Measurements from ENCODE around the gene FUS. TPM values are rescaled to one million over a fixed set of nuclear protein-coding genes. Genes with fewer than 3 reads are reported as not detected.

FUS gene
- total and polyA plus RNA-seq, 2 of the 13 experiments (the other 11 are each of a cell fraction or from before 2014, with no cell fraction given): 68.1 to 168 TPM

DNA sequence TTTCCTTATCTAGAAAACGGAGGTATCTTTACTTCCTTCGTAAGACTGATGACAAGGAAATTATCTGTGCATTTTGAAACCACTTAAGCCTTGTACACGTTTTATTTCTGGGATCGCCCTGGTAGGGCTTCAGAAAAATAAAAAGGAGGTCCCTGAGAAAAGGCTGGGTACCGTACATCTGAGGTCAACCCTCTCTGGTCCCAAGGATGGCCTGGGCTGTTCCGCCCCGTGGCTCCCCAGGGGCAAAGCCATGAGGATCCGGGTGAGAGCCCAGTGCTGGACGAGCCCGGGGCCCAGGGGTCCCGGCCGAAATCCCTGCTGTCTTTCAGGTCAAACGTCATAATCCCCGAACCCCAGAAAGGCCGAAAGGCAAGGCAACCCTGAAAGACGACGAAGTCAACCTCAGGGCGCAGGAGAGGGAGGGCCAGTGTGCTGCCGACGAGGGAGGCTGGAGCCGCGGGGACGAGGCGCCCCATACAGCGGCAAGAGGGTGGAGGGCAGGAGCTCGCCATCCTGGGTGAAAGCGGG lies 656 bp upstream of the FUS start:
- WGBS (ENCODE audit: low lambda C conversion rate): 1% methylated on average over 15 of the region's 27 CpGs
- peak overlapping the region; percentile 90 for H3K4me2 ChIP-seq (ENCODE audit: low read depth, low read length)
- peak; percentile 1; the same call in 2 of the 3 replicates for ATAC-seq
- H3K27me3 ChIP-seq (ENCODE audit: control insufficient read depth in 1 of 2, insufficient read depth in 2 of 2, low read length in 2 of 2): no peaks in the 10 kb centered on the region; a peak in 1 of 5 replicates
- DNase-seq (ENCODE audit: low spot score): no peak
- H4K20me1 ChIP-seq (ENCODE audit: insufficient read depth, low read length): peaks cover 38% of the 10 kb centered on the region
- H3K9ac ChIP-seq (ENCODE audit: insufficient read depth, low read depth, low read length): peak overlapping the region; percentile 98
- FAIRE-seq: no peak
- intact Hi-C loops (cut with micrococcal nuclease; ENCODE audit: unreplicated experiment): no loop called here
- peak overlapping the region; percentile 8 for H2AFZ ChIP-seq (ENCODE audit: low read length)
- peaks cover 44% of the 10 kb centered on the region for H3K4me1 ChIP-seq (ENCODE audit: insufficient read depth, low read length)
- peak overlapping the region; percentile 94 for H3K27ac ChIP-seq (ENCODE audit: extremely low read length, insufficient read depth, low read length)
- ChIA-PET POLR2A (interaction anchor here (0.5 to 2.5 kb wide), 41 partner anchors 8 to 534 kb away, joined by 3 to 65 read pairs (median 6); partner anchors contain the start of genes ARMC5, HSD3B7, KAT8 and PYCARD), CTCF (ENCODE audit: low intra/inter-chr PET ratio, low total read pairs) (no interaction called here)
- peaks cover 14 to 26% of the 10 kb centered on the region in 2 experiments for H3K36me3 ChIP-seq (replicated peaks in 1 of 2; ENCODE audit: control insufficient read depth in 1 of 2, insufficient read depth in 2 of 2, low read length in 2 of 2)
- in situ Hi-C loops (cut with HindIII; ENCODE audit: extremely low pct_ligation_motif_present, low pct_unique_long_range_greater_than_20kb): no loop called here
- peaks cover 50% of the 10 kb centered on the region for H3K79me2 ChIP-seq (ENCODE audit: insufficient read depth, low read length)
- BruUV-seq (replicated peaks): no TSS peak
- peak overlapping the region; percentile 90 to 93 (median 93) for H3K4me3 ChIP-seq (replicated peaks in 1 of 3; ENCODE audit: insufficient read depth in 1 of 3, low read depth in 2 of 3, low read length in 3 of 3)
- no peaks in the 10 kb centered on the region for H3K9me3 ChIP-seq (ENCODE audit: low read length)
- TF ChIP-seq ZNF354B (CRISPR knock-in tag; IDR thresholded peaks at IDR 0.05) (peak; percentile 11; the same call in 1 of the 2 replicates), ZNF891 (CRISPR knock-in tag; IDR thresholded peaks at IDR 0.05) (no peak), PCBP1 (IDR thresholded peaks at IDR 0.05; ENCODE audit: borderline replicate concordance, low read depth, low read length) (peak; percentile 57; the same call in 1 of the 2 replicates), ZFYVE20 (CRISPR knock-in tag; IDR thresholded peaks at IDR 0.05; ENCODE audit: borderline replicate concordance, low read depth) (no peak), LCORL (IDR thresholded peaks at IDR 0.05) (no peak), LCORL (CRISPR knock-in tag; IDR thresholded peaks at IDR 0.05) (peak; percentile 29; the same call in 1 of the 2 replicates), AHR (CRISPR knock-in tag; IDR thresholded peaks at IDR 0.05) (peak; percentile 9; the same call in 1 of the 2 replicates), ZNF260 (CRISPR knock-in tag; IDR thresholded peaks at IDR 0.05; ENCODE audit: borderline replicate concordance, low read depth) (0 out of 2 replicates have a peak, but pooled peaks have one; percentile 60), PHF8 (CRISPR knock-in tag; IDR thresholded peaks at IDR 0.05) (peak; percentile 78), SIN3A (IDR thresholded peaks at IDR 0.05; ENCODE audit: borderline replicate concordance, low read depth, low read length) (peak; percentile 54; the same call in 1 of the 2 replicates), ZNF567 (CRISPR knock-in tag; IDR thresholded peaks at IDR 0.05; ENCODE audit: borderline replicate concordance) (0 out of 2 replicates have a peak, but pooled peaks have one; percentile 77), ZNF550 (CRISPR knock-in tag; IDR thresholded peaks at IDR 0.05; ENCODE audit: borderline replicate concordance) (peak; percentile 96), PTBP1 (IDR thresholded peaks at IDR 0.05; ENCODE audit: low read depth, low read length, poor library complexity, severe bottlenecking) (peak; percentile 23), ZFX (CRISPR knock-in tag; IDR thresholded peaks at IDR 0.05; ENCODE audit: low read depth) (peak; percentile 77), ZNF180 (CRISPR knock-in tag; IDR thresholded peaks at IDR 0.05; ENCODE audit: borderline replicate concordance, low read depth) (no peak), ZFP41 (CRISPR knock-in tag; IDR thresholded peaks at IDR 0.05; ENCODE audit: borderline replicate concordance) (0 out of 2 replicates have a peak, but pooled peaks have one; percentile 7), MEIS1 (CRISPR knock-in tag; IDR thresholded peaks at IDR 0.05; ENCODE audit: borderline replicate concordance) (peak; percentile 29; the same call in 1 of the 2 replicates), ZSCAN20 (CRISPR knock-in tag; IDR thresholded peaks at IDR 0.05; ENCODE audit: borderline replicate concordance) (0 out of 2 replicates have a peak, but pooled peaks have one; percentile 31), EEA1 (CRISPR knock-in tag; IDR thresholded peaks at IDR 0.05; ENCODE audit: borderline replicate concordance) (0 out of 2 replicates have a peak, but pooled peaks have one; percentile 13), ARID2 (CRISPR knock-in tag; IDR thresholded peaks at IDR 0.05; ENCODE audit: borderline replicate concordance) (peak; percentile 9), PCBP2 (optimal IDR thresholded peaks at IDR 0.05; ENCODE audit: low read depth, low read length, poor library complexity, severe bottlenecking) (no peak), ZFP82 (CRISPR knock-in tag; IDR thresholded peaks at IDR 0.05; ENCODE audit: borderline replicate concordance) (no peak), KDM5B (CRISPR knock-in tag; IDR thresholded peaks at IDR 0.05; ENCODE audit: borderline replicate concordance) (0 out of 2 replicates have a peak, but pooled peaks have one; percentile 27), ZZZ3 (CRISPR knock-in tag; IDR thresholded peaks at IDR 0.05; ENCODE audit: borderline replicate concordance) (0 out of 2 replicates have a peak, but pooled peaks have one; percentile 37), HNF4G (IDR thresholded peaks at IDR 0.05; ENCODE audit: borderline replicate concordance, low read depth, low read length) (no peak), HNF4G (CRISPR knock-in tag; IDR thresholded peaks at IDR 0.05; ENCODE audit: borderline replicate concordance, low read depth) (peak; percentile 33; the same call in 1 of the 2 replicates)

Measured in HepG2 (cell line).